SK-N-SH (cell line): ENCODE data around the gene CDKN2D. TPM values are rescaled to one million over a fixed set of nuclear protein-coding genes. Genes with fewer than 3 reads are reported as not detected.

Source experiments
- CTCF ChIA-PET: fragments of 300-600, 350-600 bp; formaldehyde crosslinking; extraction: SDS; loops from one replicate; lab custom pipeline; 2021; lab: Yijun Ruan, JAX
- POLR2A ChIA-PET: fragments of 350-600 bp; sonication (Branson Sonifier 250); formaldehyde crosslinking; extraction: SDS; loops from one replicate; lab custom pipeline; 2020; ENCODE audit warnings: antibody characterized with exemption, inconsistent platforms; lab: Yijun Ruan, JAX
- DNase-seq: peaks from one replicate; pipeline ENCODE4 v3.0.0; 2012
- H2AFZ ChIP-seq: fragments of 200-600 bp; sonication (generic); 2 replicates; pipeline ENCODE4 v1.8.1; 2016; ENCODE audit warnings: antibody characterized with exemption, mild to moderate bottlenecking, low read depth
- H3F3A ChIP-seq: fragments of 200-600 bp; sonication (generic); replicated peaks from 2 replicates; pipeline ENCODE3; 2016; ENCODE audit warnings: antibody characterized with exemption, mild to moderate bottlenecking; ENCODE audit not compliant: insufficient read depth
- H3K27ac ChIP-seq, 2 experiments: fragments of 200-500 bp in 1 of 2; fragments of 200-600 bp in 1 of 2; sonication (Bioruptor generic) in 1 of 2; sonication (generic), shearing (Covaris generic) in 1 of 2; 2 replicates each; pipeline versions ENCODE4 v1.5.1 to v1.6.1; 2014 to 2016; ENCODE audit warnings: low read depth in 2 of 2, inconsistent platforms in 1 of 2, low read length in 1 of 2, mild to moderate bottlenecking in 1 of 2, mixed read lengths in 1 of 2
- H3K27me3 ChIP-seq: fragments of 200-600 bp; sonication (generic), shearing (Covaris generic); 2 replicates; pipeline ENCODE4 v1.6.1; 2016; ENCODE audit warnings: mixed run types; ENCODE audit not compliant: insufficient read depth
- H3K36me3 ChIP-seq, 2 experiments: fragments of 200-500 bp in 1 of 2; fragments of 200-600 bp in 1 of 2; sonication (Bioruptor generic) in 1 of 2; sonication (generic) in 1 of 2; replicated peaks in 1 of 2; 2 replicates each; pipeline versions ENCODE3 to v1.5.1; 2014 to 2016; ENCODE audit warnings: low read length in 1 of 2, mild to moderate bottlenecking in 1 of 2; ENCODE audit not compliant: insufficient read depth in 2 of 2, control insufficient read depth in 1 of 2
- H3K4me1 ChIP-seq, 2 experiments: fragments of 200-500 bp in 1 of 2; fragments of 200-600 bp in 1 of 2; sonication (Bioruptor generic) in 1 of 2; sonication (generic), shearing (Covaris generic) in 1 of 2; 2 replicates each; pipeline versions ENCODE4 v1.5.1 to v1.6.1; 2014 to 2016; ENCODE audit warnings: low read depth in 1 of 2, low read length in 1 of 2, mixed run types in 1 of 2; ENCODE audit not compliant: insufficient read depth in 2 of 2, control insufficient read depth in 1 of 2
- H3K4me2 ChIP-seq: fragments of 200-600 bp; sonication (generic), shearing (Covaris generic); 2 replicates; pipeline ENCODE4 v1.6.1; 2017; ENCODE audit warnings: mixed run types
- H3K4me3 ChIP-seq, 2 experiments: fragments of 200-500 bp in 1 of 2; fragments of 200-600 bp in 1 of 2; sonication (Bioruptor generic) in 1 of 2; sonication (generic), shearing (Covaris generic) in 1 of 2; 2 replicates each; pipeline versions ENCODE4 v1.5.1 to v1.8.1; 2014 to 2016; ENCODE audit warnings: low read depth in 2 of 2, inconsistent platforms in 1 of 2, low read length in 1 of 2, mild to moderate bottlenecking in 1 of 2, mixed read lengths in 1 of 2, moderate library complexity in 1 of 2
- H3K79me2 ChIP-seq: fragments of 200-600 bp; sonication (generic); 2 replicates; pipeline ENCODE4 v1.8.1; 2017; ENCODE audit warnings: mild to moderate bottlenecking; ENCODE audit not compliant: insufficient read depth
- H3K9ac ChIP-seq: fragments of 200-600 bp; sonication (generic); 2 replicates; pipeline ENCODE4 v1.6.1; 2017; ENCODE audit warnings: mixed run types
- H3K9me2 ChIP-seq: fragments of 200-600 bp; sonication (generic); 2 replicates; pipeline ENCODE4 v1.6.1; 2017; ENCODE audit warnings: mixed run types
- H3K9me3 ChIP-seq: fragments of 200-600 bp; sonication (generic); 2 replicates; pipeline ENCODE4 v1.6.1; 2017; ENCODE audit warnings: mixed run types, mild to moderate bottlenecking, moderate library complexity
- H4K20me1 ChIP-seq: fragments of 200-600 bp; sonication (generic); 2 replicates; pipeline ENCODE4 v1.6.1; 2017; ENCODE audit warnings: mild to moderate bottlenecking, mixed run types; ENCODE audit not compliant: insufficient read depth
- ELF1 ChIP-seq: IDR thresholded peaks from 2 replicates; pipeline ENCODE4 v1.4.0; 2012
- EZH2phosphoT487 ChIP-seq: fragments of 200-600 bp; sonication (generic); IDR thresholded peaks from 2 replicates; pipeline ENCODE4 v1.6.1; 2017; ENCODE audit warnings: low read depth, mixed run types, mild to moderate bottlenecking, antibody characterized with exemption, moderate library complexity, borderline replicate concordance
- GABPA ChIP-seq: IDR thresholded peaks from 2 replicates; pipeline ENCODE4 v1.4.0; 2012; ENCODE audit warnings: low read depth, mild to moderate bottlenecking
- NRF1 ChIP-seq: IDR thresholded peaks from 2 replicates; pipeline ENCODE4 v1.6.1; 2012; ENCODE audit warnings: low read depth, mild to moderate bottlenecking, low read length
- RCOR1 ChIP-seq: fragments of 150-350 bp; IDR thresholded peaks from 2 replicates; pipeline ENCODE4 v1.6.1; 2017; ENCODE audit warnings: antibody characterized with exemption, low read length
- RFX5 ChIP-seq: IDR thresholded peaks from 2 replicates; pipeline ENCODE4 v1.6.1; 2012; ENCODE audit warnings: mild to moderate bottlenecking, improper control_type of control experiment, low read length
- SIN3A ChIP-seq: IDR thresholded peaks from 2 replicates; pipeline ENCODE4 v1.6.1; 2012; ENCODE audit warnings: low read depth, mild to moderate bottlenecking, low read length, moderate library complexity, borderline replicate concordance
- TCF12 ChIP-seq: IDR thresholded peaks from 2 replicates; pipeline ENCODE4 v1.4.0; 2012
- YY1 ChIP-seq: IDR thresholded peaks from 2 replicates; pipeline ENCODE4 v1.4.0; 2012; ENCODE audit warnings: low read depth, mild to moderate bottlenecking
- WGBS: methylation state at CpG from one replicate; pipeline ENCODE4 v1.1.6; 2017; ENCODE audit warnings: low lambda C conversion rate; 5-methylcytosine and 5-hydroxymethylcytosine counted together
- polyA plus RNA-seq, 3 experiments: library from polyadenylated mRNA; depleted of rRNA; stranded (reverse); fragments of >200 nt; gene quantifications; 2 replicates each; pipeline ENCODE4 v1.2.3, GENCODE V29; 2012
- TF ChIP-seq, protein P1 (sequence below): fragments of 200-600 bp; sonication (generic); IDR thresholded peaks from 2 replicates; pipeline ENCODE4 v1.6.1; 2017; ENCODE audit warnings: antibody characterized with exemption, mild to moderate bottlenecking, moderate library complexity
- TF ChIP-seq, protein P2 (sequence below): IDR thresholded peaks from 2 replicates; pipeline ENCODE4 v1.6.1; 2012; ENCODE audit warnings: mild to moderate bottlenecking, low read depth, low read length, moderate library complexity
- TF ChIP-seq, protein P3 (sequence below): IDR thresholded peaks from 2 replicates; pipeline ENCODE4; 2012
- TF ChIP-seq, protein P4 (sequence below): IDR thresholded peaks from 2 replicates; pipeline ENCODE4 v1.4.0; 2012; ENCODE audit warnings: low read depth, borderline replicate concordance
- TF ChIP-seq, protein P5 (sequence below): IDR thresholded peaks from 2 replicates; pipeline ENCODE4 v1.4.0; 2012; ENCODE audit warnings: low read depth

The CDKN2D gene
- polyA plus RNA-seq, 1 of the 3 experiments (the other 2 are of a cell fraction), result 13.1 TPM

DNA sequence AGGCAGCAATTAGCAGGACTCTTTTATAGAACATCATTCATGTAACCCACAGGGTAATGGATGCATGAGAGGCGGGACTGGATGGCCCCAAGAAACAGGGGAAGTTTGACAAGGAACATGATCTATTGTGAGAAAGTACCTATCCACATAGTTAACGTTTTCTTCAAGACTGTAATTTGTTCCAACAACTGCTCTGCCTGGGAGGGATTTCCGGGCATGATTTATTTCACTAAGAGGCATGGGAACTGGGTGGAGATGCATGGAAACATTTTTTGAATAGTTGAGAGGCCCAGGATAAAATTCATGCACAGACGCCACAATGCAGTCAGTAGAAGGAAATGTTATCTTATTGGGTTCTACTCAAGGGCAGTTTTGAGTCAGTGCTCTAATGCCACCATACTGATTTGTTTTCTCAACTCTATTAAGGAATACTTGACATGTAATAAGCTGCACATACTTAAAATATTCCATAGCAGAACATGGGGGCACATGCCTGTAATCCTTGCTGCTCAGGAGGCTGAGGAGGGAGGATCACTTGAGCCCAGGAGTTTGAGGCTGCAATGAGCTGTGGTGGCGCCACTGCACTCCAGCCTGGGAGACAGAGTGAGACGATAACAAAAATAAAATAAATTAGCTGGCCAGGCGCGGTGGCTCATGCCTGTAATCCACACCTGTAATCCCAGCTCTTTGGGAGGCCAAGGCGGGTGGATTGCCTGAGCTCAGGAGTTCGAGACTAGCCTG, 35.0 kb downstream of the CDKN2D start:
- CTCF ChIA-PET, result interaction anchor here (1.0 to 4.4 kb wide), 4 partner anchors 8 to 166 kb away, joined by 3 to 18 read pairs (median 4); no protein-coding TSS in a partner anchor
- no peak overlapping the region for H3K4me3 ChIP-seq
- peaks cover 12% of the 10 kb centered on the region; the same call in 1 of the 2 replicates for H3K27me3 ChIP-seq
- no peaks in the 10 kb centered on the region for H3K9me3 ChIP-seq
- POLR2A ChIA-PET, result no interaction called here
- TF ChIP-seq, protein P1, sequence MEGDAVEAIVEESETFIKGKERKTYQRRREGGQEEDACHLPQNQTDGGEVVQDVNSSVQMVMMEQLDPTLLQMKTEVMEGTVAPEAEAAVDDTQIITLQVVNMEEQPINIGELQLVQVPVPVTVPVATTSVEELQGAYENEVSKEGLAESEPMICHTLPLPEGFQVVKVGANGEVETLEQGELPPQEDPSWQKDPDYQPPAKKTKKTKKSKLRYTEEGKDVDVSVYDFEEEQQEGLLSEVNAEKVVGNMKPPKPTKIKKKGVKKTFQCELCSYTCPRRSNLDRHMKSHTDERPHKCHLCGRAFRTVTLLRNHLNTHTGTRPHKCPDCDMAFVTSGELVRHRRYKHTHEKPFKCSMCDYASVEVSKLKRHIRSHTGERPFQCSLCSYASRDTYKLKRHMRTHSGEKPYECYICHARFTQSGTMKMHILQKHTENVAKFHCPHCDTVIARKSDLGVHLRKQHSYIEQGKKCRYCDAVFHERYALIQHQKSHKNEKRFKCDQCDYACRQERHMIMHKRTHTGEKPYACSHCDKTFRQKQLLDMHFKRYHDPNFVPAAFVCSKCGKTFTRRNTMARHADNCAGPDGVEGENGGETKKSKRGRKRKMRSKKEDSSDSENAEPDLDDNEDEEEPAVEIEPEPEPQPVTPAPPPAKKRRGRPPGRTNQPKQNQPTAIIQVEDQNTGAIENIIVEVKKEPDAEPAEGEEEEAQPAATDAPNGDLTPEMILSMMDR, result peak; percentile 16; the same call in 1 of the 2 replicates
- no peak for TF ChIP-seq ELF1
- no peak for TF ChIP-seq YY1
- TF ChIP-seq, protein P2, sequence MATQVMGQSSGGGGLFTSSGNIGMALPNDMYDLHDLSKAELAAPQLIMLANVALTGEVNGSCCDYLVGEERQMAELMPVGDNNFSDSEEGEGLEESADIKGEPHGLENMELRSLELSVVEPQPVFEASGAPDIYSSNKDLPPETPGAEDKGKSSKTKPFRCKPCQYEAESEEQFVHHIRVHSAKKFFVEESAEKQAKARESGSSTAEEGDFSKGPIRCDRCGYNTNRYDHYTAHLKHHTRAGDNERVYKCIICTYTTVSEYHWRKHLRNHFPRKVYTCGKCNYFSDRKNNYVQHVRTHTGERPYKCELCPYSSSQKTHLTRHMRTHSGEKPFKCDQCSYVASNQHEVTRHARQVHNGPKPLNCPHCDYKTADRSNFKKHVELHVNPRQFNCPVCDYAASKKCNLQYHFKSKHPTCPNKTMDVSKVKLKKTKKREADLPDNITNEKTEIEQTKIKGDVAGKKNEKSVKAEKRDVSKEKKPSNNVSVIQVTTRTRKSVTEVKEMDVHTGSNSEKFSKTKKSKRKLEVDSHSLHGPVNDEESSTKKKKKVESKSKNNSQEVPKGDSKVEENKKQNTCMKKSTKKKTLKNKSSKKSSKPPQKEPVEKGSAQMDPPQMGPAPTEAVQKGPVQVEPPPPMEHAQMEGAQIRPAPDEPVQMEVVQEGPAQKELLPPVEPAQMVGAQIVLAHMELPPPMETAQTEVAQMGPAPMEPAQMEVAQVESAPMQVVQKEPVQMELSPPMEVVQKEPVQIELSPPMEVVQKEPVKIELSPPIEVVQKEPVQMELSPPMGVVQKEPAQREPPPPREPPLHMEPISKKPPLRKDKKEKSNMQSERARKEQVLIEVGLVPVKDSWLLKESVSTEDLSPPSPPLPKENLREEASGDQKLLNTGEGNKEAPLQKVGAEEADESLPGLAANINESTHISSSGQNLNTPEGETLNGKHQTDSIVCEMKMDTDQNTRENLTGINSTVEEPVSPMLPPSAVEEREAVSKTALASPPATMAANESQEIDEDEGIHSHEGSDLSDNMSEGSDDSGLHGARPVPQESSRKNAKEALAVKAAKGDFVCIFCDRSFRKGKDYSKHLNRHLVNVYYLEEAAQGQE, result no peak
- TF ChIP-seq RFX5, result no peak
- TF ChIP-seq GABPA, result peak; percentile 34; the same call in 1 of the 2 replicates
- TF ChIP-seq, protein P3, sequence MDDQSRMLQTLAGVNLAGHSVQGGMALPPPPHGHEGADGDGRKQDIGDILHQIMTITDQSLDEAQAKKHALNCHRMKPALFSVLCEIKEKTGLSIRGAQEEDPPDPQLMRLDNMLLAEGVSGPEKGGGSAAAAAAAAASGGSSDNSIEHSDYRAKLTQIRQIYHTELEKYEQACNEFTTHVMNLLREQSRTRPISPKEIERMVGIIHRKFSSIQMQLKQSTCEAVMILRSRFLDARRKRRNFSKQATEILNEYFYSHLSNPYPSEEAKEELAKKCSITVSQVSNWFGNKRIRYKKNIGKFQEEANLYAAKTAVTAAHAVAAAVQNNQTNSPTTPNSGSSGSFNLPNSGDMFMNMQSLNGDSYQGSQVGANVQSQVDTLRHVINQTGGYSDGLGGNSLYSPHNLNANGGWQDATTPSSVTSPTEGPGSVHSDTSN, result peak; percentile 78
- TF ChIP-seq NRF1, result no peak
- TF ChIP-seq SIN3A, result no peak
- TF ChIP-seq, protein P4, sequence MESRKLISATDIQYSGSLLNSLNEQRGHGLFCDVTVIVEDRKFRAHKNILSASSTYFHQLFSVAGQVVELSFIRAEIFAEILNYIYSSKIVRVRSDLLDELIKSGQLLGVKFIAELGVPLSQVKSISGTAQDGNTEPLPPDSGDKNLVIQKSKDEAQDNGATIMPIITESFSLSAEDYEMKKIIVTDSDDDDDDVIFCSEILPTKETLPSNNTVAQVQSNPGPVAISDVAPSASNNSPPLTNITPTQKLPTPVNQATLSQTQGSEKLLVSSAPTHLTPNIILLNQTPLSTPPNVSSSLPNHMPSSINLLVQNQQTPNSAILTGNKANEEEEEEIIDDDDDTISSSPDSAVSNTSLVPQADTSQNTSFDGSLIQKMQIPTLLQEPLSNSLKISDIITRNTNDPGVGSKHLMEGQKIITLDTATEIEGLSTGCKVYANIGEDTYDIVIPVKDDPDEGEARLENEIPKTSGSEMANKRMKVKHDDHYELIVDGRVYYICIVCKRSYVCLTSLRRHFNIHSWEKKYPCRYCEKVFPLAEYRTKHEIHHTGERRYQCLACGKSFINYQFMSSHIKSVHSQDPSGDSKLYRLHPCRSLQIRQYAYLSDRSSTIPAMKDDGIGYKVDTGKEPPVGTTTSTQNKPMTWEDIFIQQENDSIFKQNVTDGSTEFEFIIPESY, result no peak
- no peak for TF ChIP-seq RCOR1
- peak; percentile 11; the same call in 1 of the 2 replicates for TF ChIP-seq TCF12
- TF ChIP-seq EZH2phosphoT487, result no peak
- TF ChIP-seq, protein P5, sequence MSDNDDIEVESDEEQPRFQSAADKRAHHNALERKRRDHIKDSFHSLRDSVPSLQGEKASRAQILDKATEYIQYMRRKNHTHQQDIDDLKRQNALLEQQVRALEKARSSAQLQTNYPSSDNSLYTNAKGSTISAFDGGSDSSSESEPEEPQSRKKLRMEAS, result no peak
- H3K9me2 ChIP-seq, result no peaks in the 10 kb centered on the region
- DNase-seq, result no peak
- no peaks in the 10 kb centered on the region for H4K20me1 ChIP-seq
- H3K27ac ChIP-seq, result peak overlapping the region; percentile 26 to 78; a peak in 3 of 4 replicates
- H3K9ac ChIP-seq, result no peak overlapping the region
- peak overlapping the region; percentile 63; the same call in 1 of the 2 replicates for H2AFZ ChIP-seq
- no peaks in the 10 kb centered on the region for H3K36me3 ChIP-seq
- H3K79me2 ChIP-seq, result no peaks in the 10 kb centered on the region
- H3K4me1 ChIP-seq, result no peaks in the 10 kb centered on the region
- peaks cover 9% of the 10 kb centered on the region for H3F3A ChIP-seq
- 54% methylated on average over 10 of the region's 10 CpGs for WGBS
- H3K4me2 ChIP-seq, result no peak overlapping the region
